A673 (cell line): Measurements from ENCODE around the gene HSDL1. TPM values are rescaled to one million over a fixed set of nuclear protein-coding genes. Genes with fewer than 3 reads are reported as not detected.

Source experiments
- BruUV-seq: library from RNA; stranded (reverse); fragments of 400-500 nt; replicated peaks from 2 replicates; lab custom pipeline; 2021; lab: Mats Ljungman, UMichigan
- CTCF ChIA-PET: fragments of 300-600 bp; sonication (Branson Sonifier 250); formaldehyde crosslinking; loops from one replicate; lab custom pipeline; 2022; ENCODE audit warnings: antibody characterized with exemption; lab: Charles Lee
- POLR2A ChIA-PET: fragments of 300-600 bp; sonication (Branson Sonifier 250); formaldehyde crosslinking; loops from one replicate; lab custom pipeline; 2022; ENCODE audit warnings: antibody characterized with exemption; ENCODE audit not compliant: low non-redundant PET; lab: Charles Lee
- DNase-seq: peaks from one replicate; pipeline ENCODE4 v3.0.0-alpha.2; 2015; ENCODE audit warnings: low spot score
- H3K27ac ChIP-seq: fragments of 200-600 bp; sonication (generic); 2 replicates; pipeline ENCODE4 v1.5.1; 2016; ENCODE audit warnings: mixed run types, low read depth, mild to moderate bottlenecking, mixed read lengths, antibody characterized with exemption, low read length; ENCODE audit not compliant: poor library complexity, severe bottlenecking
- H3K27me3 ChIP-seq: fragments of 200-600 bp; sonication (generic); replicated peaks from 2 replicates; pipeline ENCODE4 v1.6.1; 2017; ENCODE audit warnings: mixed run types, low read depth, mild to moderate bottlenecking, mixed read lengths, antibody characterized with exemption, low read length; ENCODE audit not compliant: insufficient read depth, poor library complexity
- H3K36me3 ChIP-seq: fragments of 200-600 bp; sonication (generic); 2 replicates; pipeline ENCODE4 v1.6.1; 2016; ENCODE audit warnings: mixed run types, mild to moderate bottlenecking, mixed read lengths, antibody characterized with exemption, low read length; ENCODE audit not compliant: insufficient read depth, poor library complexity, severe bottlenecking
- H3K4me1 ChIP-seq: fragments of 200-600 bp; sonication (generic); 2 replicates; pipeline ENCODE4 v1.6.1; 2017; ENCODE audit warnings: mixed run types, mild to moderate bottlenecking, mixed read lengths, antibody characterized with exemption, low read length; ENCODE audit not compliant: insufficient read depth, poor library complexity, severe bottlenecking
- H3K4me3 ChIP-seq: fragments of 200-600 bp; sonication (generic); 2 replicates; pipeline ENCODE4 v1.5.1; 2016; ENCODE audit warnings: low read depth, mixed run types, mild to moderate bottlenecking, mixed read lengths, low read length; ENCODE audit not compliant: poor library complexity, severe bottlenecking
- H3K9me3 ChIP-seq: fragments of 200-600 bp; sonication (generic); 2 replicates; pipeline ENCODE4 v1.6.1; 2016; ENCODE audit warnings: mixed run types, low read depth, mild to moderate bottlenecking, mixed read lengths, antibody characterized with exemption, low read length; ENCODE audit not compliant: poor library complexity, severe bottlenecking
- EZH2 ChIP-seq: fragments of 200-600 bp; sonication (generic); IDR thresholded peaks from 2 replicates; pipeline ENCODE4 v1.6.1; 2017; ENCODE audit warnings: borderline replicate concordance, low read depth, mild to moderate bottlenecking, mixed read lengths, antibody characterized with exemption, low read length; ENCODE audit not compliant: poor library complexity, severe bottlenecking
- intact Hi-C: fragments of 100-400 bp; cut with micrococcal nuclease; formaldehyde crosslinking; loops from one replicate; pipeline ENCODE4 v1.10.0; 2022; ENCODE audit not compliant: unreplicated experiment
- total RNA-seq: library from RNA; stranded (reverse); gene quantifications from 2 replicates; pipeline ENCODE4 v1.2.3, GENCODE V29; 2021
- TF ChIP-seq, protein P1 (sequence below): fragments of 300-800, 200-600 bp; sonication (generic); conservative IDR thresholded peaks from 2 replicates; pipeline ENCODE4 v1.5.1; 2017; ENCODE audit warnings: low read depth, mild to moderate bottlenecking, antibody characterized with exemption, low read length, moderate library complexity, mixed read lengths

HSDL1 gene
- total RNA-seq, 1 experiment from 2014 or later = 45.6 TPM

DNA sequence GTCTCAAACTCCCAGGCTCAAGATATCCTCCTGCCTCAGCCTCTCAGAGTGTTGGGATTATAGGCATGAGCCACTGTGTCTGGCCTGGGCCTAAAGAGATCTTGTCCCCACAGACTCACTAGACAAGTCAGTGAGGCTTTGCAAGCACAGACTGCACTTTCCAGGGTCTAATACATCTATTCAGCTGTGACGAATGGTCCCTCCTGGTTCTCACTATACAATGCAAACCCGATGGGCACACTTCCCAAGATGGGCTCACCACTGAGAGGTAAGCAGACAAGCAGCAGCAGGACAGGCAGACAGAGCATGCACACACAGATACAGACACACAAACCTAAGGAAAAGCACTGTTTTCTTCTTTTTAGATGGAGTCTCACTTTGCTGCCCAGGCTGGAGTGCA, 37.1 kb downstream of the HSDL1 start:
- no TSS peak for BruUV-seq
- Histone ChIP-seq H3K9me3 (no peaks in the 10 kb centered on the region), H3K4me3 (no peak overlapping the region), H3K4me1 (no peaks in the 10 kb centered on the region), H3K27ac (no peak overlapping the region), H3K36me3 (no peaks in the 10 kb centered on the region), H3K27me3 (no peaks in the 10 kb centered on the region)
- ChIA-PET POLR2A (interaction anchor here (0.6 kb wide), 2 partner anchors 47 to 164 kb away, joined by 3 to 4 read pairs; no protein-coding TSS in a partner anchor), CTCF (no interaction called here)
- intact Hi-C loops = no loop called here
- TF ChIP-seq, protein P1, sequence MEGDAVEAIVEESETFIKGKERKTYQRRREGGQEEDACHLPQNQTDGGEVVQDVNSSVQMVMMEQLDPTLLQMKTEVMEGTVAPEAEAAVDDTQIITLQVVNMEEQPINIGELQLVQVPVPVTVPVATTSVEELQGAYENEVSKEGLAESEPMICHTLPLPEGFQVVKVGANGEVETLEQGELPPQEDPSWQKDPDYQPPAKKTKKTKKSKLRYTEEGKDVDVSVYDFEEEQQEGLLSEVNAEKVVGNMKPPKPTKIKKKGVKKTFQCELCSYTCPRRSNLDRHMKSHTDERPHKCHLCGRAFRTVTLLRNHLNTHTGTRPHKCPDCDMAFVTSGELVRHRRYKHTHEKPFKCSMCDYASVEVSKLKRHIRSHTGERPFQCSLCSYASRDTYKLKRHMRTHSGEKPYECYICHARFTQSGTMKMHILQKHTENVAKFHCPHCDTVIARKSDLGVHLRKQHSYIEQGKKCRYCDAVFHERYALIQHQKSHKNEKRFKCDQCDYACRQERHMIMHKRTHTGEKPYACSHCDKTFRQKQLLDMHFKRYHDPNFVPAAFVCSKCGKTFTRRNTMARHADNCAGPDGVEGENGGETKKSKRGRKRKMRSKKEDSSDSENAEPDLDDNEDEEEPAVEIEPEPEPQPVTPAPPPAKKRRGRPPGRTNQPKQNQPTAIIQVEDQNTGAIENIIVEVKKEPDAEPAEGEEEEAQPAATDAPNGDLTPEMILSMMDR = no peak
- no peak for TF ChIP-seq EZH2
- DNase-seq = no peak

DNA sequence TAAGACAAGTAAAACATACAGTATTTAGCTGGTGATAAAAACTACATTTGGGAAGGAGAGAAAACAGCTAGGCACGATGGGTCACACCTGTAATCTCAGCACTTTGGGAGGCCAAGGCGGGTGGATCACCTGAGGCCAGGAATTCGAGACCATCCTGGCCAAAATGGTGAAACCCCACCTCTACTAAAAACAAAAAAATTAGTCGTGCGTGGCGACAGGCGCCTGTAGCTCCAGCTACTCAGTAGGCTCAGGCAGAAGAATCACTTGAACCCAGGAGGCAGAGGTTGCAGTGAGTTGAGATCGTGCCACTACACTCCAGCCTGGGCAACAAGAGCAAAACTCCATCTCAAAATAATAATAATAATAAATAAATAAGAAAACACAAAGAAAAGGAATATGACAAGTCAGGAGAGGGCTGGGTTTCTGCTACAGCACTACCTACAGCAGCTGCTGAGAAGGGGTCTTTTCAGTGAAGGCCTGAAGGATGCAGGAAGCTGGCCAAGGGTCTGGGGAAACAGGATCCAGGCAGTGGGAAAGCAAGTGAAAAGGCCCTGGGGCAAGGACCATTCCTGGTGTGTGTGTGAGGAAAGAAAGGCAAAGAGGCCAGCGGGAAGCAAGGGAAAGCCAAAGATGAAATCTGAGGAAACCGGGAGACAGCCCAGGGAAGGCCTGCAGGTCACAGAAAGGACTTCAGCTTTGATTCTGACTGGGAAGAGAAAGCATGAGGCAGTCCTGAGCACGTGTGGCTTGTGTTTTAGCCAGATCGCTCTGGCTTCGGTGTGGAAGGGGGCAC, 38.8 kb downstream of the HSDL1 start:
- H3K9me3 ChIP-seq = no peaks in the 10 kb centered on the region
- no peak for DNase-seq
- H3K4me1 ChIP-seq = no peaks in the 10 kb centered on the region
- POLR2A ChIA-PET = no interaction called here
- no peak overlapping the region for H3K27ac ChIP-seq
- H3K4me3 ChIP-seq = no peak overlapping the region
- no peaks in the 10 kb centered on the region for H3K27me3 ChIP-seq
- no TSS peak for BruUV-seq
- TF ChIP-seq, protein P1 = no peak
- no peak for TF ChIP-seq EZH2
- intact Hi-C loops = no loop called here
- CTCF ChIA-PET = no interaction called here
- H3K36me3 ChIP-seq = no peaks in the 10 kb centered on the region

DNA sequence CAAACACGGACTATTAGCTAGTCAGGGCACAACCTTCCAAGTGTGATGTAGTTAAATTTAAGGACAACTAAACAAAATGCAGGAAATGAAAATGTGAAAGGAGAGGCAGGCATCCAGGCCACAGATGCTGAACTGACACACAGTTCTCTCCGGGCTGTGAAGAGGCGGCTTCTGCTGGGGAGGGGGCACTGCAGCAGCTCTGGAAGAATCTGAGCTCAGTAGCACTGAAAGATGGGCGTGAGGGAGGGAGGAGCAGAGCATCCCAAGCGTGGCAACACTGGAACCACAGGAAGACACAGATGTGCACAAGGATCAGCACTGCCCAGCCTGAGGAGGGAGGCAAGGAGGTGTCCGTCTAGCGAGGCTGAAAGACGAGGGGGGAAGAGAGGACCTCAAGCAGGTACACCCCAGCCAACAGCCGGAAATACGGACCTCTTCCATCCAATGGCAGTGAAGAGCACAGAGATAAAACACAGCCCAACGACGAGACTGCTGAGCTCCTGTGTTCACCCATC, 39.6 kb downstream of the HSDL1 start:
- H3K9me3 ChIP-seq = no peaks in the 10 kb centered on the region
- H3K27me3 ChIP-seq = no peaks in the 10 kb centered on the region
- ChIA-PET POLR2A (no interaction called here), CTCF (interaction anchor here (1.0 kb wide), 1 partner anchor 82 kb away, joined by 3 read pairs; no protein-coding TSS in a partner anchor)
- no peak overlapping the region for H3K4me3 ChIP-seq
- H3K36me3 ChIP-seq = no peaks in the 10 kb centered on the region
- H3K4me1 ChIP-seq = no peaks in the 10 kb centered on the region
- intact Hi-C loops = no loop called here
- BruUV-seq = no TSS peak
- no peak for TF ChIP-seq EZH2
- H3K27ac ChIP-seq = no peak overlapping the region
- DNase-seq = no peak
